Measurements from ENCODE around the gene IL4.
"Not testable (repeated sequence)": the region's sequence is repeated elsewhere in the genome, so short reads cannot be mapped to it uniquely, and the experiment has no call there.

IL4 gene

DNA sequence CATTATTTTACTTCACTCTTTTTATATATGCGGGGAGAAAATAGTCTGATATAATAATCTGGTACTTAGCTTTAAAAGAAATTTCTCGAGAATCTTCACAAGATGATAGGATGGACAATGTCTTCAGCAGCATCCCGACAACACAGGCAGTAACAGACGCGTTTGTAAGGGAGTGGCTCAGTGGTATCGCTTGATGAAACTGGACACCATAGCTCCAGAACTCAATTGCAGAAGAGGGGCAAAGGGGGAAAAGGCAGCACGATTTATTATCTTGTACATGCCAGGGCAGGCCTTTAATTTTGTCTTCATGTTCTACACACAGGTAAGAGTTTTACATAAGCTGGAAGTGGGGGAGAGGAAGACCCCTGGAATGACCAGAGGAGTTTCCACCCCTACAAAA lies 15.7 kb downstream of the IL4 start:
- Histone ChIP-seq H3K4me3 (ENCODE audit: low read depth, low read length) (no peak overlapping the region), H3K4me1 (ENCODE audit: control insufficient read depth, insufficient read depth, low read length) (peaks cover 4% of the 10 kb centered on the region), H3K36me3 (ENCODE audit: control insufficient read depth in 2 of 2, insufficient read depth in 1 of 2, low read length in 2 of 2) (peaks cover 0 to 4% of the 10 kb centered on the region in 2 experiments; a peak in 2 of 3 replicates), H3K9me3 (ENCODE audit: control insufficient read depth, insufficient read depth, low read depth, low read length) (no peaks in the 10 kb centered on the region), H3K27ac (ENCODE audit: extremely low read depth, low read depth, low read length) (no peak overlapping the region)
- CTCF ChIA-PET: interaction anchor here (0.6 to 1.4 kb wide), 3 partner anchors 12 to 1391 kb away, joined by 3 to 5 read pairs (median 4); no protein-coding TSS in a partner anchor
- TF ChIP-seq IKZF3 (tag by site-specific recombination; IDR thresholded peaks at IDR 0.05): no peak
- no peak for TF ChIP-seq ZNF302 (tag by site-specific recombination; IDR thresholded peaks at IDR 0.05; ENCODE audit: low read depth)
- TF ChIP-seq, protein P1, sequence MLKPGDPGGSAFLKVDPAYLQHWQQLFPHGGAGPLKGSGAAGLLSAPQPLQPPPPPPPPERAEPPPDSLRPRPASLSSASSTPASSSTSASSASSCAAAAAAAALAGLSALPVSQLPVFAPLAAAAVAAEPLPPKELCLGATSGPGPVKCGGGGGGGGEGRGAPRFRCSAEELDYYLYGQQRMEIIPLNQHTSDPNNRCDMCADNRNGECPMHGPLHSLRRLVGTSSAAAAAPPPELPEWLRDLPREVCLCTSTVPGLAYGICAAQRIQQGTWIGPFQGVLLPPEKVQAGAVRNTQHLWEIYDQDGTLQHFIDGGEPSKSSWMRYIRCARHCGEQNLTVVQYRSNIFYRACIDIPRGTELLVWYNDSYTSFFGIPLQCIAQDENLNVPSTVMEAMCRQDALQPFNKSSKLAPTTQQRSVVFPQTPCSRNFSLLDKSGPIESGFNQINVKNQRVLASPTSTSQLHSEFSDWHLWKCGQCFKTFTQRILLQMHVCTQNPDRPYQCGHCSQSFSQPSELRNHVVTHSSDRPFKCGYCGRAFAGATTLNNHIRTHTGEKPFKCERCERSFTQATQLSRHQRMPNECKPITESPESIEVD (tag by site-specific recombination; IDR thresholded peaks at IDR 0.05): peak; percentile 35; the same call in 1 of the 2 replicates
- TF ChIP-seq ZEB2 (tag by site-specific recombination; IDR thresholded peaks at IDR 0.05): peak; percentile 20; the same call in 1 of the 2 replicates
- no peak for TF ChIP-seq HOXD13 (CRISPR knock-in tag; IDR thresholded peaks at IDR 0.05; ENCODE audit: borderline replicate concordance)
- TF ChIP-seq ZNF561 (tag by site-specific recombination; IDR thresholded peaks at IDR 0.05; ENCODE audit: borderline replicate concordance): no peak
- 0 out of 2 replicates have a peak, but pooled peaks have one; percentile 28 for TF ChIP-seq ZNF341 (tag by site-specific recombination; IDR thresholded peaks at IDR 0.05; ENCODE audit: low read depth)
- TF ChIP-seq WT1 (tag by site-specific recombination; IDR thresholded peaks at IDR 0.05): 0 out of 2 replicates have a peak, but pooled peaks have one; percentile 29
- TF ChIP-seq ZNF624 (tag by site-specific recombination; IDR thresholded peaks at IDR 0.05): no peak
- no peak for TF ChIP-seq OVOL3 (tag by site-specific recombination; IDR thresholded peaks at IDR 0.05)
- TF ChIP-seq ZNF600 (tag by site-specific recombination; IDR thresholded peaks at IDR 0.05): 0 out of 2 replicates have a peak, but pooled peaks have one; percentile 28
- TF ChIP-seq, protein P2, sequence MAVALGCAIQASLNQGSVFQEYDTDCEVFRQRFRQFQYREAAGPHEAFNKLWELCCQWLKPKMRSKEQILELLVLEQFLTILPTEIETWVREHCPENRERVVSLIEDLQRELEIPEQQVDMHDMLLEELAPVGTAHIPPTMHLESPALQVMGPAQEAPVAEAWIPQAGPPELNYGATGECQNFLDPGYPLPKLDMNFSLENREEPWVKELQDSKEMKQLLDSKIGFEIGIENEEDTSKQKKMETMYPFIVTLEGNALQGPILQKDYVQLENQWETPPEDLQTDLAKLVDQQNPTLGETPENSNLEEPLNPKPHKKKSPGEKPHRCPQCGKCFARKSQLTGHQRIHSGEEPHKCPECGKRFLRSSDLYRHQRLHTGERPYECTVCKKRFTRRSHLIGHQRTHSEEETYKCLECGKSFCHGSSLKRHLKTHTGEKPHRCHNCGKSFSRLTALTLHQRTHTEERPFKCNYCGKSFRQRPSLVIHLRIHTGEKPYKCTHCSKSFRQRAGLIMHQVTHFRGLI (tag by site-specific recombination; IDR thresholded peaks at IDR 0.05): no peak
- POLR2A ChIA-PET: interaction anchor here (0.6 to 1.3 kb wide), 2 partner anchors 46 to 48 kb away, joined by 3 read pairs; partner anchors contain the start of gene KIF3A

DNA sequence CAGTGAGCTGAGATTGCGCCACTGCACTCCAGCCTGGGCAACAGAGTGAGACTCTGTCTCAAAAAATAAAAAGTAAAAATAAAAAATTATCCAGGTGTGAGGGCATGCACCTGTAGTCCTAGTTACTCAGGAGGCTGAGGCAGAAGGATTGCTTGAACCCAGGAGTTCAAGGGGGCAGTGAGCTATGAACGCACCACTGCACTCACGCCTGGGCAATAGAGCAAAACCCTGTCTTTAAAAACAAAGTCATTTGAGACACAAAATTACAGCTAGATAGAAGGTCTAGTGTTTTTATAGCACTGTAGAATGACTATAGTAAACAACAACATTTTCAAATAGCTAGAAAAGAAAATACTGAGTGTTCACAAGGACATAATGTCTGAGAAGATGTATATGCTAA lies 16.4 kb downstream of the IL4 start:
- Histone ChIP-seq H3K4me1 (ENCODE audit: control insufficient read depth, insufficient read depth, low read length) (peaks cover 4% of the 10 kb centered on the region), H3K9me3 (ENCODE audit: control insufficient read depth, insufficient read depth, low read depth, low read length) (no peaks in the 10 kb centered on the region), H3K27ac (ENCODE audit: extremely low read depth, low read depth, low read length) (no peak overlapping the region), H3K36me3 (ENCODE audit: control insufficient read depth in 2 of 2, insufficient read depth in 1 of 2, low read length in 2 of 2) (peaks cover 2 to 4% of the 10 kb centered on the region in 2 experiments; a peak in 2 of 3 replicates), H3K4me3 (ENCODE audit: low read depth, low read length) (no peak overlapping the region)
- ChIA-PET POLR2A (interaction anchor here (0.6 to 1.3 kb wide), 2 partner anchors 45 to 47 kb away, joined by 3 read pairs; partner anchors contain the start of gene KIF3A), CTCF (interaction anchor here (0.7 to 1.4 kb wide), 3 partner anchors 12 to 18 kb away, joined by 3 to 4 read pairs (median 4); no protein-coding TSS in a partner anchor)
- TF ChIP-seq ZNF423 (tag by site-specific recombination; IDR thresholded peaks at IDR 0.05) (no peak), ZNF121 (tag by site-specific recombination; IDR thresholded peaks at IDR 0.05) (peak; percentile 83)

DNA sequence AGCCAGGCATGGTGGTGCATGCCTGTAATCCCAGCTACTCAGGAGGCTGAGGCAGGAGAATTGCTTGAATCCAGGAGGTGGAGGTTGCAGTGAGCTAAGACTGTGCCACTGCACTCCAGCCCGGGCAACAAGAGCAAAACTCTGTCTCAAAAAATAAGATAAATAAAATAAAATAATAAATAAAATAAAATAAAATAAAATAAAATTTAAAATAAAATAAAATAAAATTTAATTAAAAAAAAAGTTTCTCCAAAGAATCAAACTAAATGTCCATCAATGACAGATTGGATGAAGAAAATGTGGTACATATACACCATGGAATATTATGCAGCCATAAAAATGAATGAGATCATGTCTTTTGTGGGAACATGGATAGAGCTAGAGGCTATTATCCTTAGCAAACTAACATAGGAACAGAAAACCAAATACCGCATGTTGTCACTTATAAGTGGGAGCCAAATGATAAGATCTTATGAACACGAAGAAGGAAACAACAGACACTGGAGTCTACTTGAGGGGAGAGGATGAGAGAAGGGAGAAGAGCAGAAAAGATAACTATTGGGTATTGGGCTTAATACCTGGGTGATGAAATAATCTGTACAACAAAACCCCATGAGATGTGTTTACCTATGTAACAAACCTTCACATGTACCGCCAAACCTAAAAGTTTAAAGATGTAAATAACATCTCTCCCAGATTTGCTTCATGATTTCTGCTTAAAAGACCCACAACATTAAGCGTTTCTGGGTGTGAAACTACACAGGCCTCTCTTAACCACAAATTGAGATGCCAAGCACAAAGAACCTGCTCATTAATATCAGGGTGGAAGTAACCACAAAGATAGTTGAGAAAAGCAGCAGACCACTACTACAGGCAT lies 18.2 kb downstream of the IL4 start:
- H3K4me3 ChIP-seq (ENCODE audit: low read depth, low read length); CTCF ChIA-PET; H3K27ac ChIP-seq (ENCODE audit: extremely low read depth, low read depth, low read length); H3K4me1 ChIP-seq (ENCODE audit: control insufficient read depth, insufficient read depth, low read length); POLR2A ChIA-PET; H3K9me3 ChIP-seq (ENCODE audit: control insufficient read depth, insufficient read depth, low read depth, low read length): not testable (repeated sequence)
- TF ChIP-seq ZNF146 (tag by site-specific recombination; IDR thresholded peaks at IDR 0.05): peak; percentile 77
- peaks cover 8 to 14% of the 10 kb centered on the region in 2 experiments; a peak in 2 of 3 replicates for H3K36me3 ChIP-seq (ENCODE audit: control insufficient read depth in 2 of 2, insufficient read depth in 1 of 2, low read length in 2 of 2)
